Mammary epithelial cell (primary cell): ENCODE results near the gene SEMA4A.

ENCODE experiments used
- EZH2 ChIP-seq: IDR thresholded peaks from 2 replicates; pipeline ENCODE4 v1.6.1; 2012; ENCODE audit warnings: low read length, inconsistent platforms, borderline replicate concordance
- TF ChIP-seq, protein P1 (sequence below), 2 donors: IDR thresholded peaks in 1 of 2; conservative IDR thresholded peaks in 1 of 2; 2 replicates each; pipeline ENCODE4 v1.5.1; 2011 to 2012; ENCODE audit warnings: inconsistent platforms in 2 of 2, low read length in 2 of 2, mild to moderate bottlenecking in 2 of 2, control low read depth in 1 of 2, low read depth in 1 of 2; ENCODE audit not compliant: insufficient read depth in 1 of 2; ENCODE audit errors: extremely low read depth in 1 of 2

- TF ChIP-seq, protein P1, sequence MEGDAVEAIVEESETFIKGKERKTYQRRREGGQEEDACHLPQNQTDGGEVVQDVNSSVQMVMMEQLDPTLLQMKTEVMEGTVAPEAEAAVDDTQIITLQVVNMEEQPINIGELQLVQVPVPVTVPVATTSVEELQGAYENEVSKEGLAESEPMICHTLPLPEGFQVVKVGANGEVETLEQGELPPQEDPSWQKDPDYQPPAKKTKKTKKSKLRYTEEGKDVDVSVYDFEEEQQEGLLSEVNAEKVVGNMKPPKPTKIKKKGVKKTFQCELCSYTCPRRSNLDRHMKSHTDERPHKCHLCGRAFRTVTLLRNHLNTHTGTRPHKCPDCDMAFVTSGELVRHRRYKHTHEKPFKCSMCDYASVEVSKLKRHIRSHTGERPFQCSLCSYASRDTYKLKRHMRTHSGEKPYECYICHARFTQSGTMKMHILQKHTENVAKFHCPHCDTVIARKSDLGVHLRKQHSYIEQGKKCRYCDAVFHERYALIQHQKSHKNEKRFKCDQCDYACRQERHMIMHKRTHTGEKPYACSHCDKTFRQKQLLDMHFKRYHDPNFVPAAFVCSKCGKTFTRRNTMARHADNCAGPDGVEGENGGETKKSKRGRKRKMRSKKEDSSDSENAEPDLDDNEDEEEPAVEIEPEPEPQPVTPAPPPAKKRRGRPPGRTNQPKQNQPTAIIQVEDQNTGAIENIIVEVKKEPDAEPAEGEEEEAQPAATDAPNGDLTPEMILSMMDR (conservative IDR thresholded peaks at IDR 0.05 in 1 of 2, IDR thresholded peaks at IDR 0.05 in 1 of 2; ENCODE audit: extremely low read depth in 1 of 2, insufficient read depth in 1 of 2, low read depth in 1 of 2, low read length in 2 of 2) = no peak
- no peak for TF ChIP-seq EZH2
Measured at GRCh38 chr1:156198831-156199349, 45.5 kb downstream of the SEMA4A start.
